H1 (cell line): ENCODE data around the gene PPFIBP2. TPM values are rescaled to one million over a fixed set of nuclear protein-coding genes. Genes with fewer than 3 reads are reported as not detected.

Source experiments
- CTCF ChIA-PET: fragments of 300-600 bp; sonication (Branson Sonifier 250); formaldehyde crosslinking; loops from one replicate; lab custom pipeline; 2021; ENCODE audit not compliant: partially characterized antibody; lab: Charles Lee
- POLR2A ChIA-PET: fragments of 300-600 bp; sonication (Branson Sonifier 250); formaldehyde crosslinking; loops from one replicate; lab custom pipeline; 2021; ENCODE audit warnings: inconsistent platforms; ENCODE audit not compliant: partially characterized antibody; lab: Charles Lee
- DNase-seq, 2 experiments: peaks; one replicate each; pipeline versions ENCODE4 v3.0.0 to v3.0.0-alpha.2; 2010 to 2022; ENCODE audit warnings: low spot score in 2 of 2, low read depth in 1 of 2, mixed read lengths in 1 of 2
- FAIRE-seq: peaks from 2 replicates; lab custom pipeline; 2011; peaks lifted over from hg19 to GRCh38; lab: Jason Lieb, UNC
- H2AFZ ChIP-seq: 2 replicates; pipeline ENCODE4 v1.8.1; 2012; ENCODE audit warnings: low read length, inconsistent platforms
- H2AK5ac ChIP-seq: 2 replicates; pipeline ENCODE4 v1.6.1; 2013; ENCODE audit warnings: low read depth, low read length
- H2BK120ac ChIP-seq: replicated peaks from 2 replicates; pipeline ENCODE3; 2013; ENCODE audit warnings: low read depth, low read length, inconsistent platforms
- H2BK12ac ChIP-seq: 2 replicates; pipeline ENCODE4 v1.6.1; 2013; ENCODE audit warnings: low read depth, low read length
- H2BK15ac ChIP-seq: 2 replicates; pipeline ENCODE4 v1.6.1; 2013; ENCODE audit warnings: low read length
- H2BK20ac ChIP-seq: 2 replicates; pipeline ENCODE4 v1.6.1; 2013; ENCODE audit warnings: low read length
- H2BK5ac ChIP-seq: 2 replicates; pipeline ENCODE4 v1.6.1; 2013; ENCODE audit warnings: low read depth, low read length
- H3K14ac ChIP-seq: 2 replicates; pipeline ENCODE4 v1.6.1; 2013; ENCODE audit warnings: inconsistent platforms; ENCODE audit not compliant: insufficient read length
- H3K18ac ChIP-seq: 2 replicates; pipeline ENCODE4 v1.6.1; 2013; ENCODE audit warnings: low read length; ENCODE audit errors: extremely low read depth
- H3K23ac ChIP-seq: 2 replicates; pipeline ENCODE4 v1.6.1; 2013; ENCODE audit warnings: inconsistent platforms; ENCODE audit not compliant: insufficient read length
- H3K23me2 ChIP-seq: 2 replicates; pipeline ENCODE4 v1.6.1; 2013; ENCODE audit warnings: low read depth, low read length
- H3K27ac ChIP-seq: 2 replicates; pipeline ENCODE4 v1.6.1; 2011; ENCODE audit warnings: low read depth, low read length, inconsistent platforms
- H3K27me3 ChIP-seq, 4 experiments: replicated peaks in 1 of 4; 1 replicate in 1 of 4; 2 replicates in 3 of 4; pipeline versions ENCODE4 v1.6.1 to v1.8.1; 2011 to 2013; ENCODE audit warnings: low read length in 3 of 4, mild to moderate bottlenecking in 3 of 4, inconsistent platforms in 2 of 4, mixed read lengths in 2 of 4, moderate library complexity in 1 of 4; ENCODE audit not compliant: control insufficient read depth in 3 of 4, insufficient read depth in 3 of 4; ENCODE audit errors: extremely low read depth in 1 of 4
- H3K36me3 ChIP-seq, 4 experiments: 2 replicates each; pipeline versions ENCODE4 v1.6.1 to v1.8.1; 2011 to 2013; ENCODE audit warnings: mild to moderate bottlenecking in 4 of 4, low read length in 3 of 4, moderate library complexity in 2 of 4, control low read depth in 1 of 4, inconsistent platforms in 1 of 4; ENCODE audit not compliant: insufficient read depth in 4 of 4, control insufficient read depth in 2 of 4
- H3K4ac ChIP-seq: replicated peaks from 2 replicates; pipeline ENCODE3; 2013; ENCODE audit warnings: low read length, low read depth, mixed read lengths, inconsistent platforms; ENCODE audit not compliant: insufficient read length
- H3K4me1 ChIP-seq, 4 experiments: replicated peaks in 1 of 4; 1 replicate in 1 of 4; 2 replicates in 3 of 4; pipeline versions ENCODE4 v1.6.1 to v1.8.1; 2011 to 2013; ENCODE audit warnings: low read length in 3 of 4, inconsistent platforms in 2 of 4, mixed read lengths in 1 of 4; ENCODE audit not compliant: insufficient read depth in 4 of 4, control insufficient read depth in 3 of 4
- H3K4me2 ChIP-seq, 2 experiments: 2 replicates each; pipeline versions ENCODE4 v1.6.1 to v1.8.1; 2011 to 2013; ENCODE audit warnings: low read depth in 2 of 2, low read length in 2 of 2, control low read depth in 1 of 2, inconsistent platforms in 1 of 2, mild to moderate bottlenecking in 1 of 2; ENCODE audit not compliant: insufficient read depth in 1 of 2
- H3K4me3 ChIP-seq, 4 experiments: fragments of 200-600, 300-600 bp in 1 of 4; sonication (generic), shearing (Covaris generic), sonication (Bioruptor Twin) in 1 of 4; 2 replicates each; pipeline versions ENCODE4 v1.5.1 to v1.8.1; 2011 to 2016; ENCODE audit warnings: low read length in 4 of 4, low read depth in 3 of 4, control low read depth in 2 of 4, inconsistent platforms in 2 of 4, mild to moderate bottlenecking in 2 of 4, mixed read lengths in 1 of 4, moderate library complexity in 1 of 4; ENCODE audit not compliant: insufficient read depth in 2 of 4; ENCODE audit errors: extremely low read depth in 1 of 4
- H3K56ac ChIP-seq: replicated peaks from 2 replicates; pipeline ENCODE3; 2013; ENCODE audit warnings: low read depth, mild to moderate bottlenecking, mixed read lengths, low read length, inconsistent platforms; ENCODE audit not compliant: insufficient read length
- H3K79me1 ChIP-seq: 2 replicates; pipeline ENCODE4 v1.6.1; 2013; ENCODE audit warnings: low read depth, low read length, control low read depth
- H3K79me2 ChIP-seq, 2 experiments: 2 replicates each; pipeline versions ENCODE4 v1.6.1 to v1.8.1; 2012 to 2013; ENCODE audit warnings: low read length in 2 of 2, mild to moderate bottlenecking in 2 of 2, inconsistent platforms in 1 of 2; ENCODE audit not compliant: insufficient read depth in 2 of 2, control insufficient read depth in 1 of 2
- H3K9ac ChIP-seq, 4 experiments: replicated peaks in 1 of 4; 1 replicate in 1 of 4; 2 replicates in 3 of 4; pipeline versions ENCODE4 v1.6.1 to v1.8.1; 2011 to 2013; ENCODE audit warnings: low read depth in 3 of 4, low read length in 3 of 4, control low read depth in 2 of 4, mild to moderate bottlenecking in 2 of 4, moderate library complexity in 2 of 4, inconsistent platforms in 1 of 4; ENCODE audit errors: extremely low read depth in 1 of 4
- H3K9me3 ChIP-seq, 2 experiments: 2 replicates each; pipeline versions ENCODE4 v1.6.1 to v1.8.1; 2012 to 2013; ENCODE audit warnings: mild to moderate bottlenecking in 2 of 2, moderate library complexity in 2 of 2, control low read depth in 1 of 2, inconsistent platforms in 1 of 2, low read depth in 1 of 2, low read length in 1 of 2, mixed read lengths in 1 of 2; ENCODE audit not compliant: insufficient read depth in 2 of 2
- H4K20me1 ChIP-seq, 2 experiments: replicated peaks in 1 of 2; 2 replicates each; pipeline versions ENCODE3 to v1.8.1; 2011 to 2013; ENCODE audit warnings: inconsistent platforms in 2 of 2, low read length in 2 of 2, mild to moderate bottlenecking in 1 of 2; ENCODE audit not compliant: insufficient read depth in 2 of 2, control insufficient read depth in 1 of 2
- H4K5ac ChIP-seq: 2 replicates; pipeline ENCODE4 v1.6.1; 2013; ENCODE audit warnings: low read length, low read depth, mixed read lengths, inconsistent platforms; ENCODE audit not compliant: insufficient read length
- H4K8ac ChIP-seq: 2 replicates; pipeline ENCODE4 v1.8.0; 2013; ENCODE audit warnings: mild to moderate bottlenecking, moderate library complexity, low read length, inconsistent platforms; ENCODE audit not compliant: insufficient read depth; ENCODE audit errors: extremely low read depth
- H4K91ac ChIP-seq: replicated peaks from 2 replicates; pipeline ENCODE3; 2013; ENCODE audit warnings: low read length, mixed read lengths, inconsistent platforms; ENCODE audit not compliant: insufficient read length
- HDAC6 ChIP-seq: IDR thresholded peaks from one replicate; pipeline ENCODE4 v1.7.1; 2012; ENCODE audit warnings: low read depth, mild to moderate bottlenecking, inconsistent platforms, low read length, moderate library complexity
- PHF8 ChIP-seq: fragments of 200-600 bp; sonication (generic); conservative IDR thresholded peaks from 2 replicates; pipeline ENCODE4 v1.7.1; 2012; ENCODE audit warnings: low read depth, mild to moderate bottlenecking, inconsistent platforms, low read length, moderate library complexity
- SP1 ChIP-seq: IDR thresholded peaks from 2 replicates; pipeline ENCODE4 v1.6.1; 2011; ENCODE audit warnings: low read depth, low read length
- SUZ12 ChIP-seq: fragments of 200-600 bp; sonication (generic); IDR thresholded peaks from 2 replicates; pipeline ENCODE4 v1.6.1; 2012; ENCODE audit warnings: mild to moderate bottlenecking, inconsistent platforms, low read length, moderate library complexity, mixed read lengths
- TCF12 ChIP-seq: IDR thresholded peaks from 2 replicates; pipeline ENCODE4 v1.6.1; 2011; ENCODE audit warnings: low read depth, mild to moderate bottlenecking, low read length
- WGBS, 2 experiments: shearing (Covaris generic) in 1 of 2; methylation state at CpG; one replicate each; pipeline versions ENCODE4 v1.1.6 to v1.1.7; 2013 to 2015; ENCODE audit warnings: low lambda C conversion rate in 2 of 2, mixed read lengths in 2 of 2, inconsistent platforms in 1 of 2, low coverage in 1 of 2, missing lambda C conversion rate in 1 of 2; ENCODE audit not compliant: insufficient replicate concordance in 2 of 2, insufficient coverage in 1 of 2, insufficient read length in 1 of 2; ENCODE audit errors: extremely low coverage in 1 of 2, missing lambda C conversion rate in 1 of 2; 5-methylcytosine and 5-hydroxymethylcytosine counted together
- polyA plus RNA-seq, 7 experiments: library from polyadenylated mRNA; depleted of rRNA in 3 of 7; stranded (reverse) in 5 of 7; unstranded in 2 of 7; fragments of >200 nt in 5 of 7; fragments of 200-250 nt in 2 of 7; gene quantifications; 1 replicate in 5 of 7; 2 replicates in 1 of 7; 4 replicates in 1 of 7; pipeline versions ENCODE4 v1.2.1 to v1.2.3, GENCODE V29; 2011 to 2013; ENCODE audit warnings: missing spikeins in 2 of 7, mixed read lengths in 2 of 7
- total RNA-seq: library from RNA; stranded (reverse); fragmentation: NEBNext Ultra II Directional; extraction: Animal tissue kit (Norgen Biotek cat#: 25700); gene quantifications from 2 replicates; pipeline ENCODE4 v1.2.1, GENCODE V29; 2021

The PPFIBP2 gene
- total and polyA plus RNA-seq, 2 of the 8 experiments (the other 6 are each of a cell fraction or from before 2014, with no cell fraction given): 5.5 to 9.8 TPM

- H3K27ac ChIP-seq: no peak overlapping the region
These were observed 153.7 kb downstream of the PPFIBP2 start for GRCh38 chr11:7667460-7667859.

More at GRCh38 chr11:7667460-7667859, 153.7 kb downstream of the PPFIBP2 start:
- DNase-seq (peak in 1 of 2 experiments; percentile 30), FAIRE-seq (no peak)
- Histone ChIP-seq H2BK5ac (no peak overlapping the region), H2BK12ac (no peak overlapping the region), H3K27me3 (no peaks in the 10 kb centered on the region), H3K4me1 (no peaks in the 10 kb centered on the region), H4K5ac (no peak overlapping the region), H3K14ac (no peak overlapping the region), H3K18ac (no peak overlapping the region), H3K4me2 (no peak overlapping the region), H3K9ac (no peak overlapping the region), H3K23me2 (no peaks in the 10 kb centered on the region), H4K91ac (no peak overlapping the region), H3K56ac (no peak overlapping the region), H2AFZ (no peak overlapping the region), H3K9me3 (peaks cover 6 to 28% of the 10 kb centered on the region in 2 experiments), H2BK120ac (no peak overlapping the region), H3K4ac (no peak overlapping the region), H3K4me3 (no peak overlapping the region), H3K23ac (no peak overlapping the region), H4K8ac (no peak overlapping the region), H3K36me3 (peaks cover 21 to 47% (median 39%) of the 10 kb centered on the region in 4 experiments; a peak in 7 of 8 replicates), H2AK5ac (no peak overlapping the region), H3K79me2 (no peaks in the 10 kb centered on the region), H2BK20ac (no peak overlapping the region), H2BK15ac (no peak overlapping the region), H3K79me1 (no peaks in the 10 kb centered on the region), H4K20me1 (no peaks in the 10 kb centered on the region)
- CTCF ChIA-PET: interaction anchor here (0.6 to 5.7 kb wide), 15 partner anchors 11 to 570 kb away, joined by 3 to 46 read pairs (median 10); no protein-coding TSS in a partner anchor
- 86% methylated on average over 2 of the region's 2 CpGs; no CpG with 5 or more reads in 1 of the 2 experiments for WGBS, 2 experiments
- POLR2A ChIA-PET: no interaction called here
- no peak for TF ChIP-seq TCF12
- TF ChIP-seq SP1: no peak
- no peak for TF ChIP-seq HDAC6
- no peak for TF ChIP-seq SUZ12
- TF ChIP-seq PHF8: no peak
